SK-N-SH treated with all-trans-retinoic acid at 6 μM for 48 hours (cell line): ENCODE measurements around the gene CANT1.

ENCODE experiments used
- ARNTL ChIP-seq: fragments of 450-650 bp; formaldehyde crosslinking; IDR thresholded peaks from 2 replicates; pipeline ENCODE4 v1.5.0; 2020; ENCODE audit warnings: low read depth, mild to moderate bottlenecking, moderate library complexity, borderline replicate concordance
- TCF4 ChIP-seq: fragments of 250-450 bp; sonication (Bioruptor Pico); IDR thresholded peaks from 2 replicates; pipeline ENCODE4 v1.8.0; 2021; ENCODE audit warnings: mild to moderate bottlenecking, moderate library complexity, borderline replicate concordance
- ZC3H10 ChIP-seq: fragments of 250-450 bp; sonication (Bioruptor Pico); IDR thresholded peaks from 2 replicates; pipeline ENCODE4 v1.5.1; 2021; ENCODE audit warnings: mild to moderate bottlenecking, moderate library complexity
- ZNF565 ChIP-seq: fragments of 450-650 bp; formaldehyde crosslinking; conservative IDR thresholded peaks from 2 replicates; pipeline ENCODE4 v1.5.0; 2020; ENCODE audit warnings: low read depth, mild to moderate bottlenecking, moderate library complexity
- TF ChIP-seq, protein P1 (sequence below): fragments of 250-450 bp; sonication (Bioruptor Pico); IDR thresholded peaks from 2 replicates; pipeline ENCODE4 v1.8.0; 2021; ENCODE audit warnings: low read depth, mild to moderate bottlenecking, moderate library complexity, borderline replicate concordance
- TF ChIP-seq, protein P2 (sequence below): fragments of 250-450 bp; sonication (Bioruptor Pico); IDR thresholded peaks from 2 replicates; pipeline ENCODE4 v1.5.1; 2020; ENCODE audit warnings: low read depth, mild to moderate bottlenecking, moderate library complexity

DNA sequence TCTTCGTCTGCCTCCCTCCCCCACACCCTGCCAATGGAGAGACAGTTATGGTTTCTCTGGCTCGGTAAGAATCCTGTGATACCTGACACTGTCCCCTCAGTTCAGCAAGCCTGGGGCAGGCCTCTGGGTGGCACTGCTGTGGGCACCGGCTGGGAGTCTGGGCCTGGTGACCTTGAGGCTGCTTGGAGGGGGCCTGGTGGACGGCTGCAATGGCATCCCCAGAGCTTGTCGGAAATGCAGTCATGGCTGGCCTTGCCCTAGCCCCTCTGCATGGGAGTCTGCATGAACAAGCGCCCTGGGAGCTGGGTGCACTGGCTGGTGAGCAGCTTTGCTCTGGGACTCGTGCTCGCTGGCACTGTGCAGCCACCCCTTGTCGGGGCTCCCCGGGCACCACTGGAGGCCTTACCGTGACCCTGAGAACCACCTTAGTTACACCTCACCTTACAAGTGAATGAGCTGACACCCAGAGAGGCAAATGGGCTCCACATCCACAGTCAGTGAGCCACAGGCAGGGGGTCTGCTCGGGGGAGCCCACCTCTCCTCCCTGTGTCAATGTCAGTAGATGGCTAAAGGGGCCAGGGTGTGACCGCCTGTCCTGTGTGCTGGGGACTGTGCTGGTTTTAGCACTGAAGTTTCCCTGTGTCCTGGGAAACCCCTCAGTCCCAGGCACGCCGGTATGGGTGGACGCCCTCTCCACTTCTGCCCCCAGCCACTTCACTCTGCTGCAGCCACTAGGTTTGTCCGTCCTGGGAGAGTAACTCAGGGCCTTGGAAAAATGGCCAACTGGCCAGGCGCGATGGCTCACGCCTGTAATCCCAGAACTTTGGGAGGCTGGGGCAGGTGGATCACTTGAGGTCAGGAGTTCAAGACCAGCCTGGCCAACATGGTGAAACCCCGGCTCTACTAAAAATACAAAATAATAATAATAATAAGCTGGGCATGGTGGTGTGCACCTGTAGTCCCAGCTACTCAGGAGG lies 31.3 kb downstream of the CANT1 start:
- TF ChIP-seq ZNF565 (CRISPR knock-in tag) (no peak), ZC3H10 (CRISPR knock-in tag) (no peak), TCF4 (CRISPR knock-in tag) (no peak), ARNTL (no peak)
- TF ChIP-seq, protein P1, sequence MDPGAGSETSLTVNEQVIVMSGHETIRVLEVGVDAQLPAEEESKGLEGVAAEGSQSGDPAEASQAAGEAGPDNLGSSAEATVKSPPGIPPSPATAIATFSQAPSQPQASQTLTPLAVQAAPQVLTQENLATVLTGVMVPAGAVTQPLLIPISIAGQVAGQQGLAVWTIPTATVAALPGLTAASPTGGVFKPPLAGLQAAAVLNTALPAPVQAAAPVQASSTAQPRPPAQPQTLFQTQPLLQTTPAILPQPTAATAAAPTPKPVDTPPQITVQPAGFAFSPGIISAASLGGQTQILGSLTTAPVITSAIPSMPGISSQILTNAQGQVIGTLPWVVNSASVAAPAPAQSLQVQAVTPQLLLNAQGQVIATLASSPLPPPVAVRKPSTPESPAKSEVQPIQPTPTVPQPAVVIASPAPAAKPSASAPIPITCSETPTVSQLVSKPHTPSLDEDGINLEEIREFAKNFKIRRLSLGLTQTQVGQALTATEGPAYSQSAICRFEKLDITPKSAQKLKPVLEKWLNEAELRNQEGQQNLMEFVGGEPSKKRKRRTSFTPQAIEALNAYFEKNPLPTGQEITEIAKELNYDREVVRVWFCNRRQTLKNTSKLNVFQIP, result no peak
- TF ChIP-seq, protein P2, sequence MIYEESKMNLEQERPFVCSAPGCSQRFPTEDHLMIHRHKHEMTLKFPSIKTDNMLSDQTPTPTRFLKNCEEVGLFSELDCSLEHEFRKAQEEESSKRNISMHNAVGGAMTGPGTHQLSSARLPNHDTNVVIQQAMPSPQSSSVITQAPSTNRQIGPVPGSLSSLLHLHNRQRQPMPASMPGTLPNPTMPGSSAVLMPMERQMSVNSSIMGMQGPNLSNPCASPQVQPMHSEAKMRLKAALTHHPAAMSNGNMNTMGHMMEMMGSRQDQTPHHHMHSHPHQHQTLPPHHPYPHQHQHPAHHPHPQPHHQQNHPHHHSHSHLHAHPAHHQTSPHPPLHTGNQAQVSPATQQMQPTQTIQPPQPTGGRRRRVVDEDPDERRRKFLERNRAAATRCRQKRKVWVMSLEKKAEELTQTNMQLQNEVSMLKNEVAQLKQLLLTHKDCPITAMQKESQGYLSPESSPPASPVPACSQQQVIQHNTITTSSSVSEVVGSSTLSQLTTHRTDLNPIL (CRISPR knock-in tag), result no peak
